ENCODE data around the gene KRTAP10-5.

- no peak for TF ChIP-seq CTCF (IDR thresholded peaks at IDR 0.05)
- no peak for TF ChIP-seq USF2 (IDR thresholded peaks at IDR 0.05)
- no peak for TF ChIP-seq POLR2A (IDR thresholded peaks at IDR 0.05; ENCODE audit: low read length)
- TF ChIP-seq JUN (IDR thresholded peaks at IDR 0.05) = no peak
- TF ChIP-seq, protein P1, sequence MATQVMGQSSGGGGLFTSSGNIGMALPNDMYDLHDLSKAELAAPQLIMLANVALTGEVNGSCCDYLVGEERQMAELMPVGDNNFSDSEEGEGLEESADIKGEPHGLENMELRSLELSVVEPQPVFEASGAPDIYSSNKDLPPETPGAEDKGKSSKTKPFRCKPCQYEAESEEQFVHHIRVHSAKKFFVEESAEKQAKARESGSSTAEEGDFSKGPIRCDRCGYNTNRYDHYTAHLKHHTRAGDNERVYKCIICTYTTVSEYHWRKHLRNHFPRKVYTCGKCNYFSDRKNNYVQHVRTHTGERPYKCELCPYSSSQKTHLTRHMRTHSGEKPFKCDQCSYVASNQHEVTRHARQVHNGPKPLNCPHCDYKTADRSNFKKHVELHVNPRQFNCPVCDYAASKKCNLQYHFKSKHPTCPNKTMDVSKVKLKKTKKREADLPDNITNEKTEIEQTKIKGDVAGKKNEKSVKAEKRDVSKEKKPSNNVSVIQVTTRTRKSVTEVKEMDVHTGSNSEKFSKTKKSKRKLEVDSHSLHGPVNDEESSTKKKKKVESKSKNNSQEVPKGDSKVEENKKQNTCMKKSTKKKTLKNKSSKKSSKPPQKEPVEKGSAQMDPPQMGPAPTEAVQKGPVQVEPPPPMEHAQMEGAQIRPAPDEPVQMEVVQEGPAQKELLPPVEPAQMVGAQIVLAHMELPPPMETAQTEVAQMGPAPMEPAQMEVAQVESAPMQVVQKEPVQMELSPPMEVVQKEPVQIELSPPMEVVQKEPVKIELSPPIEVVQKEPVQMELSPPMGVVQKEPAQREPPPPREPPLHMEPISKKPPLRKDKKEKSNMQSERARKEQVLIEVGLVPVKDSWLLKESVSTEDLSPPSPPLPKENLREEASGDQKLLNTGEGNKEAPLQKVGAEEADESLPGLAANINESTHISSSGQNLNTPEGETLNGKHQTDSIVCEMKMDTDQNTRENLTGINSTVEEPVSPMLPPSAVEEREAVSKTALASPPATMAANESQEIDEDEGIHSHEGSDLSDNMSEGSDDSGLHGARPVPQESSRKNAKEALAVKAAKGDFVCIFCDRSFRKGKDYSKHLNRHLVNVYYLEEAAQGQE (IDR thresholded peaks at IDR 0.05) = no peak
- no peak for TF ChIP-seq RARB (CRISPR knock-in tag; IDR thresholded peaks at IDR 0.05)
- no peak for TF ChIP-seq EP300 (IDR thresholded peaks at IDR 0.05)
- TF ChIP-seq RAD21 (conservative IDR thresholded peaks at IDR 0.05 in 1 of 2, IDR thresholded peaks at IDR 0.05 in 1 of 2) = no peak
- TF ChIP-seq EHMT2 (IDR thresholded peaks at IDR 0.05; ENCODE audit: low read depth) = no peak
- TF ChIP-seq RFX5 (IDR thresholded peaks at IDR 0.05) = no peak
These were observed 7.3 kb downstream of the KRTAP10-5 start for GRCh38 chr21:44572959-44573583.
